Measurements from ENCODE around the gene CD81.

- TF ChIP-seq CTCF (IDR thresholded peaks at IDR 0.05) (no peak), ZNF425 (CRISPR knock-in tag; conservative IDR thresholded peaks at IDR 0.05) (no peak), CREB1 (CRISPR knock-in tag; IDR thresholded peaks at IDR 0.05) (no peak), USF2 (CRISPR knock-in tag; IDR thresholded peaks at IDR 0.05) (no peak), RELA (CRISPR knock-in tag; IDR thresholded peaks at IDR 0.05; ENCODE audit: borderline replicate concordance) (no peak), ZNF263 (CRISPR knock-in tag; IDR thresholded peaks at IDR 0.05; ENCODE audit: low read depth) (no peak), STAT6 (CRISPR knock-in tag; conservative IDR thresholded peaks at IDR 0.05; ENCODE audit: low read depth) (no peak)
Measured at GRCh38 chr11:2374456-2375201, 2.5 kb upstream of the CD81 start.

All from WTC11 (cell line).